Mesendoderm (in vitro differentiated cells): ENCODE results near the gene ASPG.
A peak's percentile ranks its signal among the peaks of the same experiment; 100 is the strongest.

Source experiments
- DNase-seq: peaks from one replicate; pipeline ENCODE4 v3.0.0; 2013
- H2AK5ac ChIP-seq: 2 replicates; pipeline ENCODE4 v1.6.1; 2013; ENCODE audit warnings: low read length, inconsistent platforms
- H2BK120ac ChIP-seq: 2 replicates; pipeline ENCODE4 v1.6.1; 2013; ENCODE audit warnings: low read depth, mild to moderate bottlenecking, low read length, moderate library complexity, mixed read lengths
- H2BK15ac ChIP-seq: replicated peaks from 2 replicates; pipeline ENCODE4 v1.6.1; 2013; ENCODE audit warnings: low read depth, mild to moderate bottlenecking, moderate library complexity
- H2BK5ac ChIP-seq: 2 replicates; pipeline ENCODE4 v1.6.1; 2013; ENCODE audit warnings: low read length, inconsistent platforms
- H3K18ac ChIP-seq: 2 replicates; pipeline ENCODE4 v1.6.1; 2013; ENCODE audit warnings: mild to moderate bottlenecking, low read length, mixed read lengths
- H3K23ac ChIP-seq: one replicate; pipeline ENCODE4 v1.6.1; 2013; ENCODE audit warnings: low read length
- H3K27ac ChIP-seq: 2 replicates; pipeline ENCODE4 v1.5.1; 2013; ENCODE audit warnings: low read depth, mild to moderate bottlenecking, inconsistent platforms, low read length, moderate library complexity
- H3K27me3 ChIP-seq: 2 replicates; pipeline ENCODE4 v1.6.1; 2013; ENCODE audit warnings: low read length, control low read depth, mild to moderate bottlenecking, inconsistent platforms; ENCODE audit not compliant: insufficient read depth, poor library complexity
- H3K36me3 ChIP-seq: 2 replicates; pipeline ENCODE4 v1.6.1; 2013; ENCODE audit warnings: low read length, inconsistent platforms; ENCODE audit not compliant: control insufficient read depth, insufficient read depth
- H3K4ac ChIP-seq: one replicate; pipeline ENCODE4 v1.6.1; 2013; ENCODE audit warnings: low read depth, mild to moderate bottlenecking, low read length, moderate library complexity
- H3K4me1 ChIP-seq: 2 replicates; pipeline ENCODE4 v1.6.1; 2013; ENCODE audit warnings: low read depth, low read length, inconsistent platforms; ENCODE audit not compliant: control insufficient read depth
- H3K4me2 ChIP-seq: 2 replicates; pipeline ENCODE4 v1.6.1; 2013; ENCODE audit warnings: low read length
- H3K4me3 ChIP-seq: 2 replicates; pipeline ENCODE4 v1.5.1; 2013; ENCODE audit warnings: mild to moderate bottlenecking, low read length
- H3K56ac ChIP-seq: one replicate; pipeline ENCODE4 v1.6.1; 2013; ENCODE audit warnings: low read length
- H3K79me1 ChIP-seq: 2 replicates; pipeline ENCODE4 v1.6.1; 2013; ENCODE audit warnings: low read length, inconsistent platforms
- H3K79me2 ChIP-seq: 2 replicates; pipeline ENCODE4 v1.6.1; 2013; ENCODE audit warnings: mild to moderate bottlenecking, low read length; ENCODE audit not compliant: control insufficient read depth, insufficient read depth
- H3K9ac ChIP-seq: 2 replicates; pipeline ENCODE4 v1.6.1; 2013; ENCODE audit warnings: low read length, inconsistent platforms
- H4K5ac ChIP-seq: one replicate; pipeline ENCODE4 v1.6.1; 2013; ENCODE audit warnings: low read length
- H4K8ac ChIP-seq: one replicate; pipeline ENCODE4 v1.6.1; 2013; ENCODE audit warnings: low read depth, mild to moderate bottlenecking, control low read depth, low read length, moderate library complexity
- WGBS: extraction: QIAGEN DNeasy Blood & Tissue Kit; methylation state at CpG from one replicate; pipeline ENCODE4 v1.1.7; 2013; ENCODE audit warnings: low lambda C conversion rate, missing lambda C conversion rate; ENCODE audit not compliant: insufficient coverage; ENCODE audit errors: extremely low coverage; 5-methylcytosine and 5-hydroxymethylcytosine counted together

Gene ASPG

GRCh38 chr14:104082807-104083206 is 2.7 kb upstream of the ASPG start:
- Histone ChIP-seq H3K56ac (no peak overlapping the region), H3K9ac (no peak overlapping the region), H2AK5ac (no peak overlapping the region), H2BK120ac (no peak overlapping the region), H2BK15ac (no peak overlapping the region), H3K4me2 (no peak overlapping the region), H3K4ac (no peak overlapping the region), H3K23ac (no peak overlapping the region), H3K4me3 (no peak overlapping the region), H3K79me2 (no peaks in the 10 kb centered on the region), H3K4me1 (no peaks in the 10 kb centered on the region), H3K27me3 (no peaks in the 10 kb centered on the region), H3K79me1 (no peaks in the 10 kb centered on the region), H3K18ac (no peak overlapping the region), H3K27ac (no peak overlapping the region), H2BK5ac (no peak overlapping the region), H3K36me3 (no peaks in the 10 kb centered on the region), H4K8ac (no peak overlapping the region), H4K5ac (no peak overlapping the region)
- DNase-seq = no peak
- no CpG with 5 or more reads among the region's 12 CpGs for WGBS

GRCh38 chr14:104084251-104085002 is 1.1 kb upstream of the ASPG start:
- Histone ChIP-seq H3K23ac (no peak overlapping the region), H3K79me1 (no peaks in the 10 kb centered on the region), H3K4ac (no peak overlapping the region), H3K27me3 (no peaks in the 10 kb centered on the region), H2AK5ac (no peak overlapping the region), H4K8ac (no peak overlapping the region), H2BK5ac (no peak overlapping the region), H3K4me1 (no peaks in the 10 kb centered on the region), H3K56ac (no peak overlapping the region), H3K79me2 (no peaks in the 10 kb centered on the region), H2BK120ac (no peak overlapping the region), H3K18ac (no peak overlapping the region), H2BK15ac (no peak overlapping the region), H3K4me3 (no peak overlapping the region), H3K4me2 (no peak overlapping the region), H3K9ac (no peak overlapping the region), H4K5ac (no peak overlapping the region), H3K27ac (no peak overlapping the region), H3K36me3 (no peaks in the 10 kb centered on the region)
- DNase-seq = peak; percentile 11
- no CpG with 5 or more reads among the region's 16 CpGs for WGBS

GRCh38 chr14:104085889-104086201 is 345 bp downstream of the ASPG start:
- no peak overlapping the region for H3K27ac ChIP-seq
- H3K18ac ChIP-seq = no peak overlapping the region
- no peak overlapping the region for H3K4ac ChIP-seq
- no peak overlapping the region for H2BK15ac ChIP-seq
- no peak for DNase-seq
- no peaks in the 10 kb centered on the region for H3K4me1 ChIP-seq
- no peak overlapping the region for H3K9ac ChIP-seq
- no peak overlapping the region for H3K56ac ChIP-seq
- no peak overlapping the region for H2BK120ac ChIP-seq
- H3K27me3 ChIP-seq = no peaks in the 10 kb centered on the region
- no peak overlapping the region for H3K4me3 ChIP-seq
- WGBS = no CpG with 5 or more reads among the region's 29 CpGs
- no peak overlapping the region for H3K23ac ChIP-seq
- no peak overlapping the region for H2BK5ac ChIP-seq
- H3K4me2 ChIP-seq = no peak overlapping the region
- no peak overlapping the region for H4K5ac ChIP-seq
- no peaks in the 10 kb centered on the region for H3K79me1 ChIP-seq
- no peaks in the 10 kb centered on the region for H3K79me2 ChIP-seq
- no peak overlapping the region for H4K8ac ChIP-seq
- H3K36me3 ChIP-seq = no peaks in the 10 kb centered on the region
- H2AK5ac ChIP-seq = no peak overlapping the region

- H3K79me1 ChIP-seq = no peaks in the 10 kb centered on the region
- no peak overlapping the region for H3K27ac ChIP-seq
- no peaks in the 10 kb centered on the region for H3K4me1 ChIP-seq
- H3K9ac ChIP-seq = no peak overlapping the region
- no peaks in the 10 kb centered on the region for H3K79me2 ChIP-seq
- no peak overlapping the region for H2BK15ac ChIP-seq
- no peak overlapping the region for H2AK5ac ChIP-seq
- H4K5ac ChIP-seq = no peak overlapping the region
- H4K8ac ChIP-seq = no peak overlapping the region
- H3K18ac ChIP-seq = no peak overlapping the region
- no peak overlapping the region for H2BK5ac ChIP-seq
- no peak overlapping the region for H3K56ac ChIP-seq
- no peaks in the 10 kb centered on the region for H3K27me3 ChIP-seq
- no peak overlapping the region for H3K23ac ChIP-seq
- H2BK120ac ChIP-seq = no peak overlapping the region
- H3K4me3 ChIP-seq = no peak overlapping the region
- H3K36me3 ChIP-seq = no peaks in the 10 kb centered on the region
- H3K4ac ChIP-seq = no peak overlapping the region
- no peak for DNase-seq
- no CpG with 5 or more reads among the region's 13 CpGs for WGBS
- H3K4me2 ChIP-seq = no peak overlapping the region
Measured at GRCh38 chr14:104086210-104086660, 735 bp downstream of the ASPG start.

GRCh38 chr14:104086661-104087461 is 1.4 kb downstream of the ASPG start:
- Histone ChIP-seq H3K27ac (no peak overlapping the region), H3K27me3 (no peaks in the 10 kb centered on the region)
- DNase-seq = no peak

More at GRCh38 chr14:104086661-104087461, 1.4 kb downstream of the ASPG start:
- no peak overlapping the region for H4K8ac ChIP-seq
- no peak overlapping the region for H3K9ac ChIP-seq
- no peak overlapping the region for H2BK15ac ChIP-seq
- H3K4me3 ChIP-seq = no peak overlapping the region
- no peak overlapping the region for H3K23ac ChIP-seq
- H3K79me1 ChIP-seq = no peaks in the 10 kb centered on the region
- H3K79me2 ChIP-seq = no peaks in the 10 kb centered on the region
- H2AK5ac ChIP-seq = no peak overlapping the region
- no peak overlapping the region for H3K4ac ChIP-seq
- no CpG with 5 or more reads among the region's 16 CpGs for WGBS
- H3K4me1 ChIP-seq = no peaks in the 10 kb centered on the region
- H3K56ac ChIP-seq = no peak overlapping the region
- no peak overlapping the region for H2BK120ac ChIP-seq
- H3K18ac ChIP-seq = no peak overlapping the region
- H4K5ac ChIP-seq = no peak overlapping the region
- H3K36me3 ChIP-seq = no peaks in the 10 kb centered on the region
- H2BK5ac ChIP-seq = no peak overlapping the region
- H3K4me2 ChIP-seq = no peak overlapping the region
